GM23338 (cell line): Measurements from ENCODE around the gene UNKL. TPM values are rescaled to one million over a fixed set of nuclear protein-coding genes. Genes with fewer than 3 reads are reported as not detected.
A peak's percentile ranks its signal among the peaks of the same experiment; 100 is the strongest.

Source experiments
- ATAC-seq: fragments of 200-7000 bp; cut with Tn5 transposase; 3 replicates; pipeline ENCODE4 v1.9.1; 2020
- DNase-seq: peaks from one replicate; pipeline ENCODE4 v3.0.0-alpha.2; 2015; ENCODE audit warnings: low spot score
- H2AFZ ChIP-seq: fragments of 200-600 bp; sonication (generic); 2 replicates; pipeline ENCODE4 v1.8.0; 2016; ENCODE audit warnings: antibody characterized with exemption, mild to moderate bottlenecking, moderate library complexity
- H3F3A ChIP-seq: fragments of 200-600 bp; sonication (generic); replicated peaks from 2 replicates; pipeline ENCODE4 v1.8.0; 2017; ENCODE audit warnings: antibody characterized with exemption, mixed run types, low read depth
- H3K27ac ChIP-seq: fragments of 200-600 bp; sonication (generic); 2 replicates; pipeline ENCODE4 v1.6.1; 2016; ENCODE audit warnings: low read depth
- H3K27me3 ChIP-seq: fragments of 200-600 bp; sonication (generic); 2 replicates; pipeline ENCODE4 v1.8.0; 2016; ENCODE audit warnings: mild to moderate bottlenecking, mixed run types, moderate library complexity; ENCODE audit not compliant: insufficient read depth
- H3K36me3 ChIP-seq: fragments of 200-600 bp; sonication (generic); 2 replicates; pipeline ENCODE4 v1.8.0; 2016; ENCODE audit warnings: mild to moderate bottlenecking; ENCODE audit not compliant: insufficient read depth
- H3K4me1 ChIP-seq: fragments of 200-600 bp; sonication (generic); 2 replicates; pipeline ENCODE4 v1.8.0; 2016; ENCODE audit warnings: mild to moderate bottlenecking, moderate library complexity; ENCODE audit not compliant: insufficient read depth
- H3K4me2 ChIP-seq: fragments of 200-600 bp; sonication (generic); 2 replicates; pipeline ENCODE4 v1.7.1; 2017; ENCODE audit warnings: mixed run types
- H3K4me3 ChIP-seq: fragments of 200-600 bp; sonication (generic); 2 replicates; pipeline ENCODE4 v1.6.1; 2016; ENCODE audit warnings: mixed run types
- H3K79me2 ChIP-seq: fragments of 200-600 bp; sonication (generic); replicated peaks from 2 replicates; pipeline ENCODE4 v1.8.0; 2017; ENCODE audit warnings: mild to moderate bottlenecking; ENCODE audit not compliant: insufficient read depth
- H3K9me2 ChIP-seq: fragments of 200-600 bp; sonication (generic); 2 replicates; pipeline ENCODE4 v1.8.0; 2017; ENCODE audit not compliant: insufficient read depth
- H4K20me1 ChIP-seq: fragments of 200-600 bp; sonication (generic); replicated peaks from 2 replicates; pipeline ENCODE4 v1.8.0; 2017; ENCODE audit warnings: mild to moderate bottlenecking; ENCODE audit not compliant: insufficient read depth
- H3K27ac Mint-ChIP-seq: 2 replicates; pipeline ENCODE4 v1.8.0; 2020; ENCODE audit warnings: inconsistent platforms, mild to moderate bottlenecking, moderate library complexity, mixed read lengths
- H3K27me3 Mint-ChIP-seq: 3 replicates; pipeline ENCODE4 v1.8.0; 2022; ENCODE audit warnings: low read depth, mild to moderate bottlenecking, moderate library complexity, mixed read lengths, inconsistent platforms; ENCODE audit not compliant: insufficient read depth, poor library complexity
- H3K36me3 Mint-ChIP-seq: 3 replicates; pipeline ENCODE4 v1.8.0; 2021; ENCODE audit warnings: low read depth, mild to moderate bottlenecking, inconsistent platforms, moderate library complexity, mixed read lengths
- H3K4me1 Mint-ChIP-seq: 3 replicates; pipeline ENCODE4 v1.8.0; 2020; ENCODE audit warnings: mild to moderate bottlenecking, inconsistent platforms, mixed read lengths
- H3K4me3 Mint-ChIP-seq: 3 replicates; pipeline ENCODE4 v1.8.0; 2021; ENCODE audit warnings: moderate library complexity, mild to moderate bottlenecking, inconsistent platforms, mixed read lengths
- H3K9me3 Mint-ChIP-seq: 3 replicates; pipeline ENCODE4 v1.8.0; 2020; ENCODE audit warnings: moderate library complexity, mild to moderate bottlenecking, inconsistent platforms, mixed read lengths
- CREB1 ChIP-seq: fragments of 250-450 bp; sonication (Bioruptor Pico); IDR thresholded peaks from 2 replicates; pipeline ENCODE4 v1.5.0; 2020; ENCODE audit warnings: low read depth, mild to moderate bottlenecking, moderate library complexity
- EZH2 ChIP-seq: fragments of 200-600 bp; sonication (generic); IDR thresholded peaks from one replicate; pipeline ENCODE4 v1.8.0; 2017; ENCODE audit warnings: antibody characterized with exemption, mild to moderate bottlenecking, low read depth; ENCODE audit not compliant: unreplicated experiment
- EZH2phosphoT487 ChIP-seq: fragments of 200-600 bp; sonication (generic); IDR thresholded peaks from one replicate; pipeline ENCODE4 v1.8.1; 2018; ENCODE audit warnings: antibody characterized with exemption; ENCODE audit not compliant: unreplicated experiment
- JUNB ChIP-seq: IDR thresholded peaks from one replicate; pipeline ENCODE4 v1.6.1; 2016; ENCODE audit warnings: antibody characterized with exemption; ENCODE audit not compliant: unreplicated experiment
- NANOG ChIP-seq: IDR thresholded peaks from 2 replicates; pipeline ENCODE4 v1.6.1; 2016; ENCODE audit warnings: antibody characterized with exemption, borderline replicate concordance
- POLR2AphosphoS5 ChIP-seq: IDR thresholded peaks from 2 replicates; pipeline ENCODE4 v1.6.1; 2016; ENCODE audit warnings: antibody characterized with exemption, low read depth
- STAT1 ChIP-seq: IDR thresholded peaks from one replicate; pipeline ENCODE4 v1.6.1; 2016; ENCODE audit warnings: antibody characterized with exemption; ENCODE audit not compliant: unreplicated experiment
- ZNF114 ChIP-seq: fragments of 250-450 bp; sonication (Bioruptor Pico); IDR thresholded peaks from 2 replicates; pipeline ENCODE4 v1.5.0; 2020; ENCODE audit warnings: mild to moderate bottlenecking, moderate library complexity
- ZNF331 ChIP-seq: fragments of 250-450 bp; sonication (Bioruptor Pico); IDR thresholded peaks from 2 replicates; pipeline ENCODE4 v1.5.0; 2020; ENCODE audit warnings: low read depth, mild to moderate bottlenecking, moderate library complexity
- polyA plus RNA-seq: library from polyadenylated mRNA; unstranded; fragments of >200 nt; fragmentation: Nextera tagmentation; extraction: Ambion mirVana; gene quantifications from 2 replicates; pipeline ENCODE4 v1.2.1, GENCODE V29; 2016
- total RNA-seq: library from RNA; depleted of rRNA; stranded (reverse); fragments of >200 nt; shearing (Covaris generic); gene quantifications from 2 replicates; pipeline ENCODE4 v1.2.3, GENCODE V29; 2014
- TF ChIP-seq, protein P1 (sequence below): fragments of 250-450 bp; sonication (Bioruptor Pico); IDR thresholded peaks from 2 replicates; pipeline ENCODE4 v1.5.0; 2020; ENCODE audit warnings: mild to moderate bottlenecking, moderate library complexity
- TF ChIP-seq, protein P2 (sequence below): IDR thresholded peaks from 2 replicates; pipeline ENCODE4 v1.6.1; 2016; ENCODE audit warnings: antibody characterized with exemption
- TF ChIP-seq, protein P3 (sequence below), 2 experiments: fragments of 200-600 bp in 1 of 2; sonication (generic) in 1 of 2; conservative IDR thresholded peaks; 2 replicates each; pipeline versions ENCODE4 v1.5.1 to v1.6.1; 2016 to 2017; ENCODE audit warnings: antibody characterized with exemption in 2 of 2, low read depth in 2 of 2, mild to moderate bottlenecking in 2 of 2, moderate library complexity in 1 of 2
- TF ChIP-seq, protein P4 (sequence below): IDR thresholded peaks from one replicate; pipeline ENCODE4 v1.6.1; 2018; ENCODE audit warnings: antibody characterized with exemption; ENCODE audit not compliant: unreplicated experiment

UNKL gene
- total and polyA plus RNA-seq, 2 experiments from 2014 or later, result 16.7 to 28.7 TPM

DNA sequence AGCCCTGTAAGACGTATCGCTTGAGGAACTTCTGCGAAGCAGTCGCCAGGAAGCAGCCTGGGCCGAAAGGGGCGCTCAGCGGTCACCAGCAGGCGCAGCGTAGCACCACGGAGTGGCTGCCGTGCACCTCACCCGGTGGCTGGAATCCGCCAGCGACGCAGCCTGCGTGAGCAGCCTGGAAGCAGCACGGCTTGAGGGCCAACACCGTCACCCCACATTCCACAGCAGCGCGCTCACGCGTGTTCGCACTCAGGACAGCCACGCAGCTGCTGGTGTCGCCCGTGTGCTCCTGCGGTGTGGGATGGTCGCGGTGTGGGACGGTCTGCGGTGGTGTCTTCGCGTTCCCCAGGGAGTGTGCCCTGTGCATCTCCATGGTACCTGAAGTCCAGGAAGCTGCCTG lies 95.5 kb downstream of the UNKL start:
- H3K27me3 ChIP-seq, result no peaks in the 10 kb centered on the region
- no peak overlapping the region for H3K27ac ChIP-seq
- H3K4me2 ChIP-seq, result no peak overlapping the region
- H2AFZ ChIP-seq, result no peak overlapping the region
- Mint-ChIP-seq H3K4me3 (no peak overlapping the region), H3K36me3 (peaks cover 90% of the 10 kb centered on the region), H3K27ac (no peak overlapping the region), H3K9me3 (no peaks in the 10 kb centered on the region), H3K27me3 (peaks cover 12% of the 10 kb centered on the region), H3K4me1 (no peaks in the 10 kb centered on the region)
- no peak for TF ChIP-seq EZH2
- TF ChIP-seq, protein P1, sequence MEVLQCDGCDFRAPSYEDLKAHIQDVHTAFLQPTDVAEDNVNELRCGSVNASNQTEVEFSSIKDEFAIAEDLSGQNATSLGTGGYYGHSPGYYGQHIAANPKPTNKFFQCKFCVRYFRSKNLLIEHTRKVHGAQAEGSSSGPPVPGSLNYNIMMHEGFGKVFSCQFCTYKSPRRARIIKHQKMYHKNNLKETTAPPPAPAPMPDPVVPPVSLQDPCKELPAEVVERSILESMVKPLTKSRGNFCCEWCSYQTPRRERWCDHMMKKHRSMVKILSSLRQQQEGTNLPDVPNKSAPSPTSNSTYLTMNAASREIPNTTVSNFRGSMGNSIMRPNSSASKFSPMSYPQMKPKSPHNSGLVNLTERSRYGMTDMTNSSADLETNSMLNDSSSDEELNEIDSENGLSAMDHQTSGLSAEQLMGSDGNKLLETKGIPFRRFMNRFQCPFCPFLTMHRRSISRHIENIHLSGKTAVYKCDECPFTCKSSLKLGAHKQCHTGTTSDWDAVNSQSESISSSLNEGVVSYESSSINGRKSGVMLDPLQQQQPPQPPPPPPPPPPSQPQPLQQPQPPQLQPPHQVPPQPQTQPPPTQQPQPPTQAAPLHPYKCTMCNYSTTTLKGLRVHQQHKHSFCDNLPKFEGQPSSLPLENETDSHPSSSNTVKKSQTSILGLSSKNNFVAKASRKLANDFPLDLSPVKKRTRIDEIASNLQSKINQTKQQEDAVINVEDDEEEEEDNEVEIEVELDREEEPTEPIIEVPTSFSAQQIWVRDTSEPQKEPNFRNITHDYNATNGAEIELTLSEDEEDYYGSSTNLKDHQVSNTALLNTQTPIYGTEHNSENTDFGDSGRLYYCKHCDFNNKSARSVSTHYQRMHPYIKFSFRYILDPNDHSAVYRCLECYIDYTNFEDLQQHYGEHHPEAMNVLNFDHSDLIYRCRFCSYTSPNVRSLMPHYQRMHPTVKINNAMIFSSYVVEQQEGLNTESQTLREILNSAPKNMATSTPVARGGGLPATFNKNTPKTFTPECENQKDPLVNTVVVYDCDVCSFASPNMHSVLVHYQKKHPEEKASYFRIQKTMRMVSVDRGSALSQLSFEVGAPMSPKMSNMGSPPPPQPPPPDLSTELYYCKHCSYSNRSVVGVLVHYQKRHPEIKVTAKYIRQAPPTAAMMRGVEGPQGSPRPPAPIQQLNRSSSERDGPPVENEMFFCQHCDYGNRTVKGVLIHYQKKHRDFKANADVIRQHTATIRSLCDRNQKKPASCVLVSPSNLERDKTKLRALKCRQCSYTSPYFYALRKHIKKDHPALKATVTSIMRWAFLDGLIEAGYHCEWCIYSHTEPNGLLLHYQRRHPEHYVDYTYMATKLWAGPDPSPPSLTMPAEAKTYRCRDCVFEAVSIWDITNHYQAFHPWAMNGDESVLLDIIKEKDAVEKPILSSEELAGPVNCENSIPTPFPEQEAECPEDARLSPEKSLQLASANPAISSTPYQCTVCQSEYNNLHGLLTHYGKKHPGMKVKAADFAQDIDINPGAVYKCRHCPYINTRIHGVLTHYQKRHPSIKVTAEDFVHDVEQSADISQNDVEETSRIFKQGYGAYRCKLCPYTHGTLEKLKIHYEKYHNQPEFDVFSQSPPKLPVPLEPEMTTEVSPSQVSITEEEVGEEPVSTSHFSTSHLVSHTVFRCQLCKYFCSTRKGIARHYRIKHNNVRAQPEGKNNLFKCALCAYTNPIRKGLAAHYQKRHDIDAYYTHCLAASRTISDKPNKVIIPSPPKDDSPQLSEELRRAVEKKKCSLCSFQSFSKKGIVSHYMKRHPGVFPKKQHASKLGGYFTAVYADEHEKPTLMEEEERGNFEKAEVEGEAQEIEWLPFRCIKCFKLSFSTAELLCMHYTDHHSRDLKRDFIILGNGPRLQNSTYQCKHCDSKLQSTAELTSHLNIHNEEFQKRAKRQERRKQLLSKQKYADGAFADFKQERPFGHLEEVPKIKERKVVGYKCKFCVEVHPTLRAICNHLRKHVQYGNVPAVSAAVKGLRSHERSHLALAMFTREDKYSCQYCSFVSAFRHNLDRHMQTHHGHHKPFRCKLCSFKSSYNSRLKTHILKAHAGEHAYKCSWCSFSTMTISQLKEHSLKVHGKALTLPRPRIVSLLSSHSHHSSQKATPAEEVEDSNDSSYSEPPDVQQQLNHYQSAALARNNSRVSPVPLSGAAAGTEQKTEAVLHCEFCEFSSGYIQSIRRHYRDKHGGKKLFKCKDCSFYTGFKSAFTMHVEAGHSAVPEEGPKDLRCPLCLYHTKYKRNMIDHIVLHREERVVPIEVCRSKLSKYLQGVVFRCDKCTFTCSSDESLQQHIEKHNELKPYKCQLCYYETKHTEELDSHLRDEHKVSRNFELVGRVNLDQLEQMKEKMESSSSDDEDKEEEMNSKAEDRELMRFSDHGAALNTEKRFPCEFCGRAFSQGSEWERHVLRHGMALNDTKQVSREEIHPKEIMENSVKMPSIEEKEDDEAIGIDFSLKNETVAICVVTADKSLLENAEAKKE, result no peak
- TF ChIP-seq, protein P2, sequence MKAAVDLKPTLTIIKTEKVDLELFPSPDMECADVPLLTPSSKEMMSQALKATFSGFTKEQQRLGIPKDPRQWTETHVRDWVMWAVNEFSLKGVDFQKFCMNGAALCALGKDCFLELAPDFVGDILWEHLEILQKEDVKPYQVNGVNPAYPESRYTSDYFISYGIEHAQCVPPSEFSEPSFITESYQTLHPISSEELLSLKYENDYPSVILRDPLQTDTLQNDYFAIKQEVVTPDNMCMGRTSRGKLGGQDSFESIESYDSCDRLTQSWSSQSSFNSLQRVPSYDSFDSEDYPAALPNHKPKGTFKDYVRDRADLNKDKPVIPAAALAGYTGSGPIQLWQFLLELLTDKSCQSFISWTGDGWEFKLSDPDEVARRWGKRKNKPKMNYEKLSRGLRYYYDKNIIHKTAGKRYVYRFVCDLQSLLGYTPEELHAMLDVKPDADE, result no peak
- TF ChIP-seq JUNB, result no peak
- no peak for TF ChIP-seq POLR2AphosphoS5
- no peak for TF ChIP-seq STAT1
- no peak for TF ChIP-seq CREB1
- no peak for TF ChIP-seq NANOG
- TF ChIP-seq EZH2phosphoT487, result no peak
- TF ChIP-seq ZNF114, result no peak
- no peak for TF ChIP-seq ZNF331
- TF ChIP-seq, protein P3, sequence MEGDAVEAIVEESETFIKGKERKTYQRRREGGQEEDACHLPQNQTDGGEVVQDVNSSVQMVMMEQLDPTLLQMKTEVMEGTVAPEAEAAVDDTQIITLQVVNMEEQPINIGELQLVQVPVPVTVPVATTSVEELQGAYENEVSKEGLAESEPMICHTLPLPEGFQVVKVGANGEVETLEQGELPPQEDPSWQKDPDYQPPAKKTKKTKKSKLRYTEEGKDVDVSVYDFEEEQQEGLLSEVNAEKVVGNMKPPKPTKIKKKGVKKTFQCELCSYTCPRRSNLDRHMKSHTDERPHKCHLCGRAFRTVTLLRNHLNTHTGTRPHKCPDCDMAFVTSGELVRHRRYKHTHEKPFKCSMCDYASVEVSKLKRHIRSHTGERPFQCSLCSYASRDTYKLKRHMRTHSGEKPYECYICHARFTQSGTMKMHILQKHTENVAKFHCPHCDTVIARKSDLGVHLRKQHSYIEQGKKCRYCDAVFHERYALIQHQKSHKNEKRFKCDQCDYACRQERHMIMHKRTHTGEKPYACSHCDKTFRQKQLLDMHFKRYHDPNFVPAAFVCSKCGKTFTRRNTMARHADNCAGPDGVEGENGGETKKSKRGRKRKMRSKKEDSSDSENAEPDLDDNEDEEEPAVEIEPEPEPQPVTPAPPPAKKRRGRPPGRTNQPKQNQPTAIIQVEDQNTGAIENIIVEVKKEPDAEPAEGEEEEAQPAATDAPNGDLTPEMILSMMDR (conservative IDR thresholded peaks at IDR 0.05; ENCODE audit: low read depth in 2 of 2), result no peak
- TF ChIP-seq, protein P4, sequence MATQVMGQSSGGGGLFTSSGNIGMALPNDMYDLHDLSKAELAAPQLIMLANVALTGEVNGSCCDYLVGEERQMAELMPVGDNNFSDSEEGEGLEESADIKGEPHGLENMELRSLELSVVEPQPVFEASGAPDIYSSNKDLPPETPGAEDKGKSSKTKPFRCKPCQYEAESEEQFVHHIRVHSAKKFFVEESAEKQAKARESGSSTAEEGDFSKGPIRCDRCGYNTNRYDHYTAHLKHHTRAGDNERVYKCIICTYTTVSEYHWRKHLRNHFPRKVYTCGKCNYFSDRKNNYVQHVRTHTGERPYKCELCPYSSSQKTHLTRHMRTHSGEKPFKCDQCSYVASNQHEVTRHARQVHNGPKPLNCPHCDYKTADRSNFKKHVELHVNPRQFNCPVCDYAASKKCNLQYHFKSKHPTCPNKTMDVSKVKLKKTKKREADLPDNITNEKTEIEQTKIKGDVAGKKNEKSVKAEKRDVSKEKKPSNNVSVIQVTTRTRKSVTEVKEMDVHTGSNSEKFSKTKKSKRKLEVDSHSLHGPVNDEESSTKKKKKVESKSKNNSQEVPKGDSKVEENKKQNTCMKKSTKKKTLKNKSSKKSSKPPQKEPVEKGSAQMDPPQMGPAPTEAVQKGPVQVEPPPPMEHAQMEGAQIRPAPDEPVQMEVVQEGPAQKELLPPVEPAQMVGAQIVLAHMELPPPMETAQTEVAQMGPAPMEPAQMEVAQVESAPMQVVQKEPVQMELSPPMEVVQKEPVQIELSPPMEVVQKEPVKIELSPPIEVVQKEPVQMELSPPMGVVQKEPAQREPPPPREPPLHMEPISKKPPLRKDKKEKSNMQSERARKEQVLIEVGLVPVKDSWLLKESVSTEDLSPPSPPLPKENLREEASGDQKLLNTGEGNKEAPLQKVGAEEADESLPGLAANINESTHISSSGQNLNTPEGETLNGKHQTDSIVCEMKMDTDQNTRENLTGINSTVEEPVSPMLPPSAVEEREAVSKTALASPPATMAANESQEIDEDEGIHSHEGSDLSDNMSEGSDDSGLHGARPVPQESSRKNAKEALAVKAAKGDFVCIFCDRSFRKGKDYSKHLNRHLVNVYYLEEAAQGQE, result no peak
- peaks cover 19% of the 10 kb centered on the region for H4K20me1 ChIP-seq
- H3K4me3 ChIP-seq, result no peak overlapping the region
- no peak for DNase-seq
- ATAC-seq, result peak; percentile 17; the same call in 2 of the 3 replicates
- H3K4me1 ChIP-seq, result no peaks in the 10 kb centered on the region
- peaks cover 12% of the 10 kb centered on the region; the same call in 1 of the 2 replicates for H3F3A ChIP-seq
- H3K36me3 ChIP-seq, result peaks cover 40% of the 10 kb centered on the region
- peaks cover 55% of the 10 kb centered on the region for H3K79me2 ChIP-seq
- no peaks in the 10 kb centered on the region for H3K9me2 ChIP-seq
